Small intestine (tissue), 7 donors: ENCODE data around the gene EGFLAM. TPM values are rescaled to one million over a fixed set of nuclear protein-coding genes. Genes with fewer than 3 reads are reported as not detected.

ENCODE experiments used
- DNase-seq, 2 donors: peaks; one replicate each; pipeline versions ENCODE4 v3.0.0 to v3.0.0-alpha.2; 2013
- FAIRE-seq: peaks from 2 replicates; lab custom pipeline; 2012; peaks lifted over from hg19 to GRCh38; lab: Jason Lieb, UNC
- H3K27ac ChIP-seq, 3 donors: one replicate each; pipeline ENCODE4 v1.5.1; 2013; ENCODE audit warnings: low read length in 2 of 3, mild to moderate bottlenecking in 2 of 3, control low read depth in 1 of 3, inconsistent platforms in 1 of 3, low read depth in 1 of 3, moderate library complexity in 1 of 3
- H3K27me3 ChIP-seq, 3 donors: one replicate each; pipeline ENCODE4 v1.6.1; 2013; ENCODE audit warnings: low read length in 3 of 3, inconsistent platforms in 1 of 3; ENCODE audit not compliant: control insufficient read depth in 3 of 3, insufficient read depth in 3 of 3
- H3K36me3 ChIP-seq, 3 donors: one replicate each; pipeline ENCODE4 v1.6.1; 2013; ENCODE audit warnings: low read length in 3 of 3, inconsistent platforms in 1 of 3, low read depth in 1 of 3, mild to moderate bottlenecking in 1 of 3, moderate library complexity in 1 of 3; ENCODE audit not compliant: control insufficient read depth in 3 of 3, insufficient read depth in 2 of 3
- H3K4me1 ChIP-seq, 3 donors: one replicate each; pipeline ENCODE4 v1.6.1; 2013; ENCODE audit warnings: low read length in 2 of 3, inconsistent platforms in 1 of 3, low read depth in 1 of 3, mild to moderate bottlenecking in 1 of 3, moderate library complexity in 1 of 3; ENCODE audit not compliant: control insufficient read depth in 3 of 3, insufficient read depth in 2 of 3
- H3K4me3 ChIP-seq, 3 donors: one replicate each; pipeline ENCODE4 v1.5.1; 2013; ENCODE audit warnings: low read length in 3 of 3, control low read depth in 1 of 3, inconsistent platforms in 1 of 3, low read depth in 1 of 3, mild to moderate bottlenecking in 1 of 3, moderate library complexity in 1 of 3
- H3K9me3 ChIP-seq, 2 donors: one replicate each; pipeline ENCODE4 v1.6.1; 2013; ENCODE audit warnings: low read depth in 1 of 2, low read length in 1 of 2; ENCODE audit not compliant: control insufficient read depth in 2 of 2, insufficient read depth in 1 of 2
- WGBS, 3 donors: extraction: QIAGEN DNeasy Blood & Tissue Kit; methylation state at CpG; one replicate each; pipeline ENCODE4 v1.1.7; 2013; 5-methylcytosine and 5-hydroxymethylcytosine counted together
- polyA plus RNA-seq, 4 donors: library from polyadenylated mRNA; stranded (reverse) in 3 of 4; unstranded in 1 of 4; fragments of 200-250 nt in 3 of 4; fragments of 120-200 nt in 1 of 4; gene quantifications; one replicate each; pipeline versions ENCODE4 v1.2.1 to v1.2.3, GENCODE V29; 2013
- donor health status: healthy with polysubstance abuse.
- donor health status: control.
- donor health status: control.
- donor health status: Bipolar disorder and iron deficiency.
- donor health status: healthy.

Gene EGFLAM
- polyA plus RNA-seq, 4 donors = 0.54 to 1.9 (median 1.7) TPM; not detected in 1

DNA sequence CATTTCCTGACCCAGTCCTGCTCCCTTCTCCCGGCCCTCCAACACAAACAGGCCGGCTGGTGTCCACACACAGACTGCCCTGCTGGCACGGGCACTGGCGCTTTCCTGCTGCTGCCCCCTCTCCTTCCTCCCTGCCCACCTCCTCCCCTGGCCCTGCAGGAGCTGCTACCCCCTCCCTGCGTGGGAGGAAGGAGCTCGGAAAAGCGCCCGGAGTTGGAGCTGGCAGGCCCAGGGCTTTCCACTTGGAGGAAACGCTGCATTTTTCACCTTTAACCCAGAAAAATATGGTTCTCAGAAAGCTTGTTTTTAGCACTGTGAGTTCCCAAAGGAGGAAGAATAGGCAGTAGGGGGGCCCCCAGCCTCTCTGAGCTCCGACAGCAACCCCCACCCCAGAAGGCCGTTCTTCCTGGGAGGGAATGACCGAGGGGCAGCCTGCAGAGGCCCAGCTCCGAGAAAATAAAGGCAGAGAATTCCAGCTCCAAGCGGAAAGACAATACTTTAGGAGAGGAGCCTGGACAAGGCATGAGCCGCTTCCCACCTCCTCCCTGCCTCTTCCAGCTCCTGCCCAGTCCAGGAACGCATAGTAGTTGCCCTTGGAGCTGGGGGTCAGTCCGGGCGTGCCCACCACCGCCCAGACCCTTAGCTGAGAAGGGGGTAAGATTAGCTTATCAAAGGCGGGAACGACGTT, 209.1 kb downstream of the EGFLAM start:
- DNase-seq = no peak
- Histone ChIP-seq H3K4me3 (no peak overlapping the region), H3K4me1 (peaks cover 0 to 22% (median 5%) of the 10 kb centered on the region in 3 donors), H3K36me3 (no peaks in the 10 kb centered on the region), H3K27ac (peak overlapping the region in 2 of 3 donors; percentile 44 to 82), H3K9me3 (no peaks in the 10 kb centered on the region), H3K27me3 (peaks cover 0 to 23% (median 0%) of the 10 kb centered on the region in 3 donors)
- FAIRE-seq = no peak
- 45 to 55% (median 53%) methylated on average over 22 of the region's 22 CpGs for WGBS, 3 donors

GRCh38 chr5:38468202-38468673, 209.9 kb downstream of the EGFLAM start:
- H3K27me3 ChIP-seq = peaks cover 0 to 23% (median 0%) of the 10 kb centered on the region in 3 donors
- peak overlapping the region in 2 of 3 donors; percentile 44 to 82 for H3K27ac ChIP-seq
- H3K36me3 ChIP-seq = no peaks in the 10 kb centered on the region
- no peak for DNase-seq
- no peak for FAIRE-seq
- WGBS, 3 donors = 79 to 90% (median 89%) methylated on average over 12 of the region's 12 CpGs
- H3K4me1 ChIP-seq = peaks cover 0 to 22% (median 5%) of the 10 kb centered on the region in 3 donors
- H3K9me3 ChIP-seq = no peaks in the 10 kb centered on the region
- H3K4me3 ChIP-seq = no peak overlapping the region

- H3K36me3 ChIP-seq = no peaks in the 10 kb centered on the region
- DNase-seq (peak in 1 of 2 donors; percentile 36), FAIRE-seq (no peak)
- peaks cover 0 to 23% (median 0%) of the 10 kb centered on the region in 3 donors for H3K27me3 ChIP-seq
- H3K9me3 ChIP-seq = no peaks in the 10 kb centered on the region
- H3K27ac ChIP-seq = peak overlapping the region in 2 of 3 donors; percentile 1 to 82
- 59 to 70% (median 70%) methylated on average over 18 of the region's 18 CpGs for WGBS, 3 donors
- no peak overlapping the region for H3K4me3 ChIP-seq
- H3K4me1 ChIP-seq = peaks cover 0 to 22% (median 5%) of the 10 kb centered on the region in 3 donors
Observed at GRCh38 chr5:38468978-38469706, 210.8 kb downstream of the EGFLAM start.

DNA sequence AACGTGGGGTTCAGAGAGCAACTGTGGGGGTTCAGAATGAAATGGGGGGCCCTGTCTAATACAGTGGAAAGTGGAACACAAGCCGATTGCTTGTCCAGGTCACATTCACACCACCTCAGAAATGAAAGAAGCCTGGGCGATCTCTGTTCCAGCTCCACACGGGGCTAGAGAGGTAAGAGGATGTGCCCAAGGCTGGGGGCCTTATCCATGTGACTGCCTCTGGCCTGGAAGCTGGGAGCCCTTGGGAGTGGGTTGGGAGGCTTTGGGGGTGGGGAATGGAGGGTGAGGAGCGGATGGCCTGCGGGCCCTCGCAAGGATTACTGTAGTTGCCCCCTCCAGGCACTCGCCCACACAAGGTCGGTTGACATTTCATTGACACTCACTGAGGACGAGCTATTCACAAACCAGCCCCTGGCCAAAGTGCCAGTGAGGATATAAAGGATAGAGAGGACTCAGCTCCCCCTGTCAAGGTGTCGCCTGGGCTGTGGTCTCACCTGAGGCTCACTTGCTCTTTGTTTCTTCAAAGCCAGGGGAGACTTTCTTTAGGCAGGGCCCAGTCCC, 211.4 kb downstream of the EGFLAM start:
- H3K36me3 ChIP-seq = no peaks in the 10 kb centered on the region
- no peaks in the 10 kb centered on the region for H3K9me3 ChIP-seq
- FAIRE-seq (no peak), DNase-seq (no peak)
- peak overlapping the region in 1 of 3 donors; percentile 82 for H3K27ac ChIP-seq
- H3K4me1 ChIP-seq = peaks cover 0 to 22% (median 5%) of the 10 kb centered on the region in 3 donors
- no peak overlapping the region for H3K4me3 ChIP-seq
- H3K27me3 ChIP-seq = peaks cover 0 to 23% (median 0%) of the 10 kb centered on the region in 3 donors
- 89 to 91% (median 90%) methylated on average over 11 of the region's 11 CpGs for WGBS, 3 donors

DNA sequence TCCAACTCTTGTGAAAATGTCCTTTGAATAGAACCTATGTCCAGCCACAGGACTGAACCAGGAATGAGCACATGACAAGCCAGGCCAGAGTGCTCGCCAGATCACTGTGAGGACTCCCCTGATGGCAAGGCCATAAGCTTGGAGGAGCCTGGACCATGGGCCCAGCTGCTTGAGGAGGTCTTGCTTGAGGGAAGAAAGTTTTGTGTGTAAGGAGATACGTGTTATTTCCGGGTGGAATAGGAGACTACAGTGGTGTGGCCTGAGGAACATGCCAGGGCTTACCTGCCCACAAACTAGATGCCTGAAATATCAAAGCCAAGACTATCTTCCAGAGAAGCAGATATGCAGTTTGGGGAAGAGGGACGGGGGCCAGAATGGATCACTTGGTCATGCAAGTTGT, 213.3 kb downstream of the EGFLAM start:
- H3K27ac ChIP-seq = no peak overlapping the region
- H3K36me3 ChIP-seq = no peaks in the 10 kb centered on the region
- no peaks in the 10 kb centered on the region for H3K9me3 ChIP-seq
- peaks cover 0 to 23% (median 0%) of the 10 kb centered on the region in 3 donors for H3K27me3 ChIP-seq
- 82 to 90% (median 88%) methylated on average over 4 of the region's 4 CpGs for WGBS, 3 donors
- peaks cover 0 to 22% (median 5%) of the 10 kb centered on the region in 3 donors for H3K4me1 ChIP-seq
- FAIRE-seq (no peak), DNase-seq (no peak)
- no peak overlapping the region for H3K4me3 ChIP-seq

DNA sequence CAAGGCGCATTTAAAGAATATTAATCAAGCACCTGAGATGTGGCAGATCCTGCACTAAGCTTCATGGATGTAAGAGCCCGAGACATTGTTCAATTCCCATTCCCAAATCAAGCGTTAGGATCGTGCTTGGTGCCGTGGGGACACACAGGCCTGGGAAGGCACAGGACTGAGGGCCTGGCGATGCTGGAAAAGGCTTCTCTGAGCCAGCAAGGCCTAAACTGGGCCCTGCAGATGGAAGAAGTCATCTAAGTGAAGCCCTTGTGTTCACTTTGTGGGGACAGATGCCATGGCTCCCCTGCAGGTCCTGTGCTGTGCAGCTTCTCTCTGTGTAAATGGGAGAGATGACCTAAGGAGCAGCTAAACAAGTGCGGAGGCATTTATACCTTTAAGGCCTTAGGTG, 214.2 kb downstream of the EGFLAM start:
- peaks cover 0 to 23% (median 0%) of the 10 kb centered on the region in 3 donors for H3K27me3 ChIP-seq
- H3K9me3 ChIP-seq = no peaks in the 10 kb centered on the region
- peaks cover 0 to 20% (median 5%) of the 10 kb centered on the region in 3 donors for H3K4me1 ChIP-seq
- H3K36me3 ChIP-seq = no peaks in the 10 kb centered on the region
- DNase-seq (no peak), FAIRE-seq (no peak)
- no peak overlapping the region for H3K27ac ChIP-seq
- 84 to 92% (median 92%) methylated on average over 7 of the region's 7 CpGs for WGBS, 3 donors
- no peak overlapping the region for H3K4me3 ChIP-seq

GRCh38 chr5:38473008-38473407, 214.6 kb downstream of the EGFLAM start:
- no peaks in the 10 kb centered on the region for H3K9me3 ChIP-seq
- DNase-seq (no peak), FAIRE-seq (no peak)
- H3K27ac ChIP-seq = no peak overlapping the region
- WGBS, 3 donors = 14 to 39% (median 27%) methylated on average over 8 of the region's 8 CpGs
- H3K4me1 ChIP-seq = peaks cover 0 to 16% (median 3%) of the 10 kb centered on the region in 3 donors
- peaks cover 0 to 19% (median 0%) of the 10 kb centered on the region in 3 donors for H3K27me3 ChIP-seq
- H3K36me3 ChIP-seq = no peaks in the 10 kb centered on the region
- H3K4me3 ChIP-seq = no peak overlapping the region

- no peak for FAIRE-seq
- whole genome bisulfite sequencing, 3 donors = 47 to 62% (median 60%) methylated on average over 3 of the region's 3 CpGs
Observed at GRCh38 chr5:38478166-38478565, 219.8 kb downstream of the EGFLAM start.

More at GRCh38 chr5:38478166-38478565, 219.8 kb downstream of the EGFLAM start:
- H3K9me3 ChIP-seq = no peaks in the 10 kb centered on the region
- H3K27ac ChIP-seq = no peak overlapping the region
- H3K36me3 ChIP-seq = no peaks in the 10 kb centered on the region
- H3K4me3 ChIP-seq = no peak overlapping the region
- no peak for DNase-seq
- peaks cover 0 to 9% (median 0%) of the 10 kb centered on the region in 3 donors for H3K4me1 ChIP-seq
- peaks cover 0 to 13% (median 3%) of the 10 kb centered on the region in 3 donors for H3K27me3 ChIP-seq
